Pancreas (tissue), 10 donors: Measurements from ENCODE around the gene RAP1A. TPM values are rescaled to one million over a fixed set of nuclear protein-coding genes. Genes with fewer than 3 reads are reported as not detected.

Experiments used
- ATAC-seq, 4 donors: fragments of 200-7000 bp; cut with Tn5 transposase; one replicate each; pipeline versions ENCODE4 v1.8.0 to v1.9.1; 2020; ENCODE audit warnings: mild to moderate bottlenecking in 4 of 4, moderate library complexity in 4 of 4
- DNase-seq, 6 donors: peaks; one replicate each; pipeline ENCODE4 v3.0.0-alpha.2; 2020
- FAIRE-seq: peaks from 2 replicates; lab custom pipeline; 2012; peaks lifted over from hg19 to GRCh38; lab: Jason Lieb, UNC
- H3K27ac ChIP-seq, 4 donors: fragments of 200-600 bp; sonication (generic); 1 replicate in 3 of 4; 2 replicates in 1 of 4; pipeline versions ENCODE4 v1.5.0 to v1.8.0; 2020
- H3K27me3 ChIP-seq, 4 donors: fragments of 200-600 bp; one replicate each; pipeline ENCODE4 v1.8.0; 2021
- H3K36me3 ChIP-seq, 3 donors: fragments of 200-600 bp; sonication (generic) in 1 of 3; one replicate each; pipeline versions ENCODE4 v1.5.0 to v1.8.0; 2020 to 2021
- H3K4me1 ChIP-seq, 3 donors: fragments of 200-600 bp; one replicate each; pipeline ENCODE4 v1.8.0; 2021
- H3K4me3 ChIP-seq, 4 donors: fragments of 200-600 bp; sonication (generic) in 2 of 4; one replicate each; pipeline versions ENCODE4 v1.5.0 to v1.8.0; 2020 to 2021
- H3K9me3 ChIP-seq, 4 donors: fragments of 200-600 bp; one replicate each; pipeline ENCODE4 v1.8.0; 2021
- CTCF ChIP-seq, 4 donors: fragments of 200-600 bp; sonication (generic) in 3 of 4; IDR thresholded peaks; one replicate each; pipeline versions ENCODE4 v1.5.0 to v1.8.0; 2021; ENCODE audit warnings: antibody characterized with exemption in 4 of 4
- WGBS, 2 donors: extraction: QIAGEN DNeasy Blood & Tissue Kit; methylation state at CpG; one replicate each; pipeline ENCODE4 v1.1.7; 2013; 5-methylcytosine and 5-hydroxymethylcytosine counted together
- intact Hi-C, 3 donors: fragments of 100-400 bp; cut with DNase I; formaldehyde crosslinking; loops; one replicate each; pipeline versions ENCODE4 v1.11.1 to v1.14.2; 2022
- polyA plus RNA-seq, 2 donors: library from polyadenylated mRNA; stranded (reverse); fragments of 200-250 nt; gene quantifications; one replicate each; pipeline ENCODE4 v1.2.3, GENCODE V29; 2013
- total RNA-seq, 6 donors: library from RNA; stranded (reverse); fragmentation: NEBNext Ultra II Directional in 4 of 6; extraction: Animal tissue kit (Norgen Biotek cat#: 25700) in 4 of 6; gene quantifications; one replicate each; pipeline versions ENCODE4 v1.2.1 to v1.2.4, GENCODE V29; 2021 to 2023
- donor health status: healthy with polysubstance abuse.
- donor health status: DM: no; HTN: no; CAD: no; lungs with moderate emphysema.
- donor health status: DM: no; HTN: no; CAD: no.
- donor health status: control.
- donor health status: control.
- donor health status: Bipolar disorder and iron deficiency.
- donor health status: DM: yes; HTN: yes; CAD: no.
- donor health status: DM: no; HTN: no; CAD: no.
- donor health status: DM: no; HTN: no; CAD: no.
- donor health status: DM: yes; HTN: yes; CAD: no.

The RAP1A gene
- total and polyA plus RNA-seq, 8 donors = 17.0 to 35.1 (median 21.5) TPM

- FAIRE-seq (no peak), ATAC-seq (no peak), DNase-seq (no peak)
- no peak overlapping the region for H3K27ac ChIP-seq
- TF ChIP-seq CTCF (IDR thresholded peaks at IDR 0.05) = no peak
- no peaks in the 10 kb centered on the region for H3K36me3 ChIP-seq
- intact Hi-C loops = no loop called here
- 90 to 95% methylated on average over 1 of the region's 1 CpG for WGBS, 2 donors
- H3K27me3 ChIP-seq = no peaks in the 10 kb centered on the region
- peaks cover 8 to 16% (median 11%) of the 10 kb centered on the region in 3 donors for H3K4me1 ChIP-seq
- no peaks in the 10 kb centered on the region for H3K9me3 ChIP-seq
- no peak overlapping the region for H3K4me3 ChIP-seq
Measured at GRCh38 chr1:111595807-111596206, 23.8 kb upstream of the RAP1A start.

GRCh38 chr1:111596499-111596898, 23.1 kb upstream of the RAP1A start:
- TF ChIP-seq CTCF (IDR thresholded peaks at IDR 0.05) = no peak
- intact Hi-C loops = no loop called here
- WGBS, 2 donors = 88% methylated on average over 1 of the region's 1 CpG
- no peaks in the 10 kb centered on the region for H3K9me3 ChIP-seq
- H3K4me1 ChIP-seq = peaks cover 8 to 16% (median 11%) of the 10 kb centered on the region in 3 donors
- no peak overlapping the region for H3K4me3 ChIP-seq
- no peak overlapping the region for H3K27ac ChIP-seq
- H3K27me3 ChIP-seq = no peaks in the 10 kb centered on the region
- no peak for DNase-seq
- no peak for ATAC-seq
- no peak for FAIRE-seq
- H3K36me3 ChIP-seq = no peaks in the 10 kb centered on the region

GRCh38 chr1:111597426-111597825, 22.2 kb upstream of the RAP1A start:
- DNase-seq = no peak
- Histone ChIP-seq H3K27me3 (no peaks in the 10 kb centered on the region), H3K4me3 (no peak overlapping the region), H3K36me3 (no peaks in the 10 kb centered on the region), H3K27ac (no peak overlapping the region), H3K4me1 (peaks cover 8 to 13% (median 11%) of the 10 kb centered on the region in 3 donors), H3K9me3 (no peaks in the 10 kb centered on the region)
- 76 to 80% methylated on average over 5 of the region's 5 CpGs for WGBS, 2 donors
- intact Hi-C loops = no loop called here
- no peak for FAIRE-seq
- no peak for TF ChIP-seq CTCF (IDR thresholded peaks at IDR 0.05)
- no peak for ATAC-seq

GRCh38 chr1:111598544-111598943, 21.0 kb upstream of the RAP1A start:
- no peak for ATAC-seq

More at GRCh38 chr1:111598544-111598943, 21.0 kb upstream of the RAP1A start:
- Histone ChIP-seq H3K36me3 (no peaks in the 10 kb centered on the region), H3K27ac (no peak overlapping the region), H3K9me3 (no peaks in the 10 kb centered on the region), H3K27me3 (no peaks in the 10 kb centered on the region), H3K4me3 (no peak overlapping the region), H3K4me1 (peaks cover under 1 to 5% (median 4%) of the 10 kb centered on the region in 3 donors)
- intact Hi-C loops = no loop called here
- no peak for TF ChIP-seq CTCF (IDR thresholded peaks at IDR 0.05)
- FAIRE-seq (no peak), DNase-seq (no peak)
- WGBS, 2 donors = 85 to 96% methylated on average over 6 of the region's 6 CpGs
